T-cell (primary cell): Measurements from ENCODE around the gene AIDA. TPM values are rescaled to one million over a fixed set of nuclear protein-coding genes. Genes with fewer than 3 reads are reported as not detected.

Source experiments
- total RNA-seq, 35 experiments: library from RNA in 6 of 35; stranded (reverse) in 6 of 35; fragments of 120-200 nt in 1 of 35; gene quantifications; one replicate each; pipeline versions ENCODE4 v1.2.1 to v1.2.4 and lab custom pipeline; 2013 to 2026

AIDA gene
- total RNA-seq, 5 donors from 2014 or later (not counting 1 experiment from before 2014, with no cell fraction given), result 43.4 to 59.4 (median 52.7) TPM

Other genes starting within 250 kb of the AIDA start
- 1 to 10 TPM in 2 of 5 donors, under 1 TPM in 1, not detected in 2; 0.53 to 1.4 (median 1.0) TPM for gene HHIPL2, start 164.4 kb downstream of the AIDA start, total RNA-seq
- 10 to 100 TPM in 3 of 5 donors, 1 to 10 TPM in 2; 5.7 to 14.0 (median 12.3) TPM for gene TAF1A, start 122.6 kb downstream of the AIDA start, total RNA-seq
- 100 to 1,000 TPM in 3 of 5 donors, 10 to 100 TPM in 2; 86.5 to 116 (median 102) TPM for gene MIA3, start 94.4 kb downstream of the AIDA start, total RNA-seq
- 10 to 100 TPM; 45.3 to 53.9 (median 52.0) TPM for gene BROX, start 73 bp upstream of the AIDA start, total RNA-seq
- 1 to 10 TPM in 2 of 5 donors, under 1 TPM in 3; 0.58 to 3.3 (median 0.60) TPM for gene FAM177B, start 24.7 kb upstream of the AIDA start, total RNA-seq
- gene DISP1, start 102.5 kb upstream of the AIDA start, total RNA-seq, result 1 to 10 TPM; 2.7 to 4.5 (median 3.1) TPM